Measurements from ENCODE around the gene GFY. TPM values are rescaled to one million over a fixed set of nuclear protein-coding genes. Genes with fewer than 3 reads are reported as not detected.

Gene GFY
- total RNA-seq, 1 donor from 2014 or later: not detected

GRCh38 chr19:49434907-49435583 lies 9.9 kb downstream of the GFY start:
- no peaks in the 10 kb centered on the region for H3K9me3 ChIP-seq (ENCODE audit: control insufficient read depth in 3 of 3, low read length in 3 of 3)
- H3K4me1 ChIP-seq (ENCODE audit: control insufficient read depth in 3 of 3, insufficient read depth in 3 of 3, low read length in 3 of 3): peaks cover 0 to 7% (median under 1%) of the 10 kb centered on the region in 3 donors
- peaks cover 90 to 94% (median 91%) of the 10 kb centered on the region in 3 donors for H3K27me3 ChIP-seq (ENCODE audit: control insufficient read depth in 3 of 3, insufficient read depth in 3 of 3, low read length in 3 of 3)
- no peak overlapping the region for H3K27ac ChIP-seq (ENCODE audit: low read depth, low read length)
- peaks cover 0 to 2% (median 0%) of the 10 kb centered on the region in 3 donors for H3K36me3 ChIP-seq (ENCODE audit: control insufficient read depth in 3 of 3, insufficient read depth in 3 of 3, low read length in 3 of 3)
- H3K4me3 ChIP-seq (ENCODE audit: low read length in 3 of 3): no peak overlapping the region
- H3K9ac ChIP-seq (ENCODE audit: low read depth in 1 of 3, low read length in 3 of 3): no peak overlapping the region

- Histone ChIP-seq H3K9ac (ENCODE audit: low read depth in 1 of 3, low read length in 3 of 3) (no peak overlapping the region), H3K27ac (ENCODE audit: low read depth, low read length) (no peak overlapping the region), H3K9me3 (ENCODE audit: control insufficient read depth in 3 of 3, low read length in 3 of 3) (no peaks in the 10 kb centered on the region), H3K36me3 (ENCODE audit: control insufficient read depth in 3 of 3, insufficient read depth in 3 of 3, low read length in 3 of 3) (peaks cover 0 to 2% (median 0%) of the 10 kb centered on the region in 3 donors), H3K4me3 (ENCODE audit: low read length in 3 of 3) (no peak overlapping the region), H3K4me1 (ENCODE audit: control insufficient read depth in 3 of 3, insufficient read depth in 3 of 3, low read length in 3 of 3) (peaks cover 0 to 8% (median 4%) of the 10 kb centered on the region in 3 donors), H3K27me3 (ENCODE audit: control insufficient read depth in 3 of 3, insufficient read depth in 3 of 3, low read length in 3 of 3) (peaks cover 91 to 94% (median 94%) of the 10 kb centered on the region in 3 donors)
Observed at GRCh38 chr19:49435670-49436069, 10.5 kb downstream of the GFY start.

GRCh38 chr19:49436381-49437017 lies 11.3 kb downstream of the GFY start:
- Histone ChIP-seq H3K27me3 (ENCODE audit: control insufficient read depth in 3 of 3, insufficient read depth in 3 of 3, low read length in 3 of 3) (peaks cover 88 to 92% (median 91%) of the 10 kb centered on the region in 3 donors), H3K4me3 (ENCODE audit: low read length in 3 of 3) (no peak overlapping the region), H3K36me3 (ENCODE audit: control insufficient read depth in 3 of 3, insufficient read depth in 3 of 3, low read length in 3 of 3) (peaks cover 0 to 2% (median 0%) of the 10 kb centered on the region in 3 donors), H3K9me3 (ENCODE audit: control insufficient read depth in 3 of 3, low read length in 3 of 3) (no peaks in the 10 kb centered on the region), H3K9ac (ENCODE audit: low read depth in 1 of 3, low read length in 3 of 3) (no peak overlapping the region), H3K4me1 (ENCODE audit: control insufficient read depth in 3 of 3, insufficient read depth in 3 of 3, low read length in 3 of 3) (peaks cover 0 to 8% (median 6%) of the 10 kb centered on the region in 3 donors), H3K27ac (ENCODE audit: low read depth, low read length) (no peak overlapping the region)

- peaks cover 4 to 10% (median 6%) of the 10 kb centered on the region in 3 donors for H3K4me1 ChIP-seq (ENCODE audit: control insufficient read depth in 3 of 3, insufficient read depth in 3 of 3, low read length in 3 of 3)
- no peak overlapping the region for H3K27ac ChIP-seq (ENCODE audit: low read depth, low read length)
- no peak overlapping the region for H3K9ac ChIP-seq (ENCODE audit: low read depth in 1 of 3, low read length in 3 of 3)
- peaks cover 89 to 91% (median 90%) of the 10 kb centered on the region in 3 donors for H3K27me3 ChIP-seq (ENCODE audit: control insufficient read depth in 3 of 3, insufficient read depth in 3 of 3, low read length in 3 of 3)
- no peak overlapping the region for H3K4me3 ChIP-seq (ENCODE audit: low read length in 3 of 3)
- H3K36me3 ChIP-seq (ENCODE audit: control insufficient read depth in 3 of 3, insufficient read depth in 3 of 3, low read length in 3 of 3): peaks cover 0 to 2% (median 0%) of the 10 kb centered on the region in 3 donors
- H3K9me3 ChIP-seq (ENCODE audit: control insufficient read depth in 3 of 3, low read length in 3 of 3): no peaks in the 10 kb centered on the region
Observed at GRCh38 chr19:49437231-49437630, 12.0 kb downstream of the GFY start.

GRCh38 chr19:49438261-49438660 lies 13.1 kb downstream of the GFY start:
- Histone ChIP-seq H3K4me3 (ENCODE audit: low read length in 3 of 3) (no peak overlapping the region), H3K27ac (ENCODE audit: low read depth, low read length) (no peak overlapping the region), H3K27me3 (ENCODE audit: control insufficient read depth in 3 of 3, insufficient read depth in 3 of 3, low read length in 3 of 3) (peaks cover 82% of the 10 kb centered on the region in 3 donors), H3K9me3 (ENCODE audit: control insufficient read depth in 3 of 3, low read length in 3 of 3) (no peaks in the 10 kb centered on the region), H3K36me3 (ENCODE audit: control insufficient read depth in 3 of 3, insufficient read depth in 3 of 3, low read length in 3 of 3) (peaks cover 0 to 2% (median 0%) of the 10 kb centered on the region in 3 donors), H3K4me1 (ENCODE audit: control insufficient read depth in 3 of 3, insufficient read depth in 3 of 3, low read length in 3 of 3) (peaks cover 4 to 16% (median 6%) of the 10 kb centered on the region in 3 donors), H3K9ac (ENCODE audit: low read depth in 1 of 3, low read length in 3 of 3) (no peak overlapping the region)

- peak overlapping the region in 1 of 3 donors; percentile 20 for H3K4me3 ChIP-seq (ENCODE audit: low read length in 3 of 3)
Observed at GRCh38 chr19:49439836-49440235, 14.6 kb downstream of the GFY start.

GRCh38 chr19:49440439-49441209 lies 15.4 kb downstream of the GFY start:
- peak overlapping the region in 1 of 3 donors; percentile 60 for H3K9ac ChIP-seq (ENCODE audit: low read depth in 1 of 3, low read length in 3 of 3)
- H3K4me1 ChIP-seq (ENCODE audit: control insufficient read depth in 3 of 3, insufficient read depth in 3 of 3, low read length in 3 of 3): peaks cover 4 to 20% (median 8%) of the 10 kb centered on the region in 3 donors
- H3K4me3 ChIP-seq (ENCODE audit: low read length in 3 of 3): peak overlapping the region; percentile 36 to 59 (median 58)
- H3K9me3 ChIP-seq (ENCODE audit: control insufficient read depth in 3 of 3, low read length in 3 of 3): no peaks in the 10 kb centered on the region
- H3K36me3 ChIP-seq (ENCODE audit: control insufficient read depth in 3 of 3, insufficient read depth in 3 of 3, low read length in 3 of 3): no peaks in the 10 kb centered on the region
- H3K27ac ChIP-seq (ENCODE audit: low read depth, low read length): no peak overlapping the region
- H3K27me3 ChIP-seq (ENCODE audit: control insufficient read depth in 3 of 3, insufficient read depth in 3 of 3, low read length in 3 of 3): peaks cover 60 to 62% (median 61%) of the 10 kb centered on the region in 3 donors

More at GRCh38 chr19:49439836-49440235, 14.6 kb downstream of the GFY start:
- Histone ChIP-seq H3K36me3 (ENCODE audit: control insufficient read depth in 3 of 3, insufficient read depth in 3 of 3, low read length in 3 of 3) (no peaks in the 10 kb centered on the region), H3K4me1 (ENCODE audit: control insufficient read depth in 3 of 3, insufficient read depth in 3 of 3, low read length in 3 of 3) (peaks cover 4 to 20% (median 8%) of the 10 kb centered on the region in 3 donors), H3K9me3 (ENCODE audit: control insufficient read depth in 3 of 3, low read length in 3 of 3) (no peaks in the 10 kb centered on the region), H3K27ac (ENCODE audit: low read depth, low read length) (no peak overlapping the region), H3K27me3 (ENCODE audit: control insufficient read depth in 3 of 3, insufficient read depth in 3 of 3, low read length in 3 of 3) (peaks cover 67 to 70% (median 69%) of the 10 kb centered on the region in 3 donors), H3K9ac (ENCODE audit: low read depth in 1 of 3, low read length in 3 of 3) (no peak overlapping the region)

GRCh38 chr19:49441210-49441959 lies 16.2 kb downstream of the GFY start, which contains the start of gene SLC17A7:
SLC17A7 (minus strand) TSS chr19:49441527; CDS start chr19:49441379, 148 bp downstream.
- Histone ChIP-seq H3K9me3 (ENCODE audit: control insufficient read depth in 3 of 3, low read length in 3 of 3) (no peaks in the 10 kb centered on the region), H3K4me3 (ENCODE audit: low read length in 3 of 3) (peak within 1 kb of the TSS; percentile 36 to 59 (median 58)), H3K9ac (ENCODE audit: low read depth in 1 of 3, low read length in 3 of 3) (peak within 1 kb of the TSS in 1 of 3 donors; percentile 60), H3K4me1 (ENCODE audit: control insufficient read depth in 3 of 3, insufficient read depth in 3 of 3, low read length in 3 of 3) (peaks cover 4 to 18% (median 8%) of the 10 kb centered on the region in 3 donors), H3K27ac (ENCODE audit: low read depth, low read length) (peak within 1 kb of the TSS; percentile 55), H3K27me3 (ENCODE audit: control insufficient read depth in 3 of 3, insufficient read depth in 3 of 3, low read length in 3 of 3) (peaks cover 54% of the 10 kb centered on the region in 3 donors), H3K36me3 (ENCODE audit: control insufficient read depth in 3 of 3, insufficient read depth in 3 of 3, low read length in 3 of 3) (no peaks in the 10 kb centered on the region)

- H3K9me3 ChIP-seq (ENCODE audit: control insufficient read depth in 3 of 3, low read length in 3 of 3): no peaks in the 10 kb centered on the region
- peaks cover 4 to 16% (median 8%) of the 10 kb centered on the region in 3 donors for H3K4me1 ChIP-seq (ENCODE audit: control insufficient read depth in 3 of 3, insufficient read depth in 3 of 3, low read length in 3 of 3)
- H3K27ac ChIP-seq (ENCODE audit: low read depth, low read length): peak overlapping the region; percentile 55
- peaks cover 5% of the 10 kb centered on the region in 3 donors for H3K36me3 ChIP-seq (ENCODE audit: control insufficient read depth in 3 of 3, insufficient read depth in 3 of 3, low read length in 3 of 3)
- H3K27me3 ChIP-seq (ENCODE audit: control insufficient read depth in 3 of 3, insufficient read depth in 3 of 3, low read length in 3 of 3): peaks cover 48 to 49% (median 48%) of the 10 kb centered on the region in 3 donors
- peak overlapping the region in 1 of 3 donors; percentile 40 for H3K9ac ChIP-seq (ENCODE audit: low read depth in 1 of 3, low read length in 3 of 3)
- peak overlapping the region in 1 of 3 donors; percentile 55 for H3K4me3 ChIP-seq (ENCODE audit: low read length in 3 of 3)
Observed at GRCh38 chr19:49441960-49442350, 16.8 kb downstream of the GFY start.

Measured in skeletal muscle tissue (tissue), 4 donors.